ENCODE data around the gene IL1R1.
A peak's percentile ranks its signal among the peaks of the same experiment; 100 is the strongest.

Gene IL1R1

GRCh38 chr2:102177814-102178478, 35.4 kb downstream of the IL1R1 start:
- DNase-seq, result no peak

- DNase-seq, result no peak
Measured at GRCh38 chr2:102179061-102179460, 36.5 kb downstream of the IL1R1 start.

GRCh38 chr2:102179788-102180686, 37.5 kb downstream of the IL1R1 start:
- DNase-seq, result no peak

- no peak for DNase-seq
Measured at GRCh38 chr2:102180687-102180999, 38.1 kb downstream of the IL1R1 start.

GRCh38 chr2:102181376-102181775, 38.8 kb downstream of the IL1R1 start:
- no peak for DNase-seq

- no peak for DNase-seq
Measured at GRCh38 chr2:102181919-102182635, 39.5 kb downstream of the IL1R1 start.

- no peak for DNase-seq
Measured at GRCh38 chr2:102184018-102184417, 41.5 kb downstream of the IL1R1 start.

GRCh38 chr2:102184568-102184967, 42.0 kb downstream of the IL1R1 start:
- no peak for DNase-seq

- peak; percentile 7 for DNase-seq
Measured at GRCh38 chr2:102185347-102185746, 42.8 kb downstream of the IL1R1 start.

GRCh38 chr2:102186791-102187495, 44.4 kb downstream of the IL1R1 start, which contains the start of gene IL1RL2:
Gene IL1RL2 (plus strand): TSS chr2:102187023. CDS start chr2:102187868, 845 bp downstream.
- DNase-seq, result no peak

- peak; percentile 31 for DNase-seq
Measured at GRCh38 chr2:102187496-102188150, 45.1 kb downstream of the IL1R1 start.

- no peak for DNase-seq
Measured at GRCh38 chr2:102190430-102191107, 48.0 kb downstream of the IL1R1 start.

- DNase-seq, result no peak
Measured at GRCh38 chr2:102191501-102191900, 49.0 kb downstream of the IL1R1 start.

GRCh38 chr2:102193074-102193473, 50.5 kb downstream of the IL1R1 start:
- no peak for DNase-seq

GRCh38 chr2:102194609-102195268, 52.2 kb downstream of the IL1R1 start:
- no peak for DNase-seq

- DNase-seq, result no peak
Measured at GRCh38 chr2:102197389-102198137, 55.0 kb downstream of the IL1R1 start.

- no peak for DNase-seq
Measured at GRCh38 chr2:102200539-102200938, 58.0 kb downstream of the IL1R1 start.

- no peak for DNase-seq
Measured at GRCh38 chr2:102204638-102205037, 62.1 kb downstream of the IL1R1 start.

- DNase-seq, result no peak
Measured at GRCh38 chr2:102206666-102207341, 64.3 kb downstream of the IL1R1 start.

GRCh38 chr2:102208774-102209173, 66.2 kb downstream of the IL1R1 start:
- no peak for DNase-seq
